Right atrium auricular region (tissue), 2 donors: ENCODE results near the gene RERE. TPM values are rescaled to one million over a fixed set of nuclear protein-coding genes. Genes with fewer than 3 reads are reported as not detected.

Experiments
- DNase-seq: peaks from one replicate; pipeline ENCODE4 v3.0.0-alpha.2; 2019; ENCODE audit warnings: low spot score
- H3K27ac ChIP-seq, 2 donors: fragments of 200-600 bp; sonication (generic); 1 replicate in 1 of 2; 2 replicates in 1 of 2; pipeline ENCODE4 v1.5.1; 2016 to 2019
- H3K27me3 ChIP-seq, 2 donors: fragments of 200-600 bp; sonication (generic); one replicate each; pipeline versions ENCODE4 v1.5.1 to v1.6.0; 2017 to 2019
- H3K36me3 ChIP-seq: fragments of 200-600 bp; sonication (generic); one replicate; pipeline ENCODE4 v1.5.1; 2016
- H3K4me1 ChIP-seq, 2 donors: fragments of 200-600 bp; sonication (generic); one replicate each; pipeline versions ENCODE4 v1.5.1 to v1.6.0; 2017 to 2019
- H3K4me3 ChIP-seq, 2 donors: fragments of 200-600 bp; sonication (generic); 1 replicate in 1 of 2; 2 replicates in 1 of 2; pipeline ENCODE4 v1.5.1; 2017 to 2019; ENCODE audit warnings: mild to moderate bottlenecking in 1 of 2, moderate library complexity in 1 of 2
- H3K9me3 ChIP-seq, 2 donors: fragments of 200-600 bp; sonication (generic); one replicate each; pipeline ENCODE4 v1.5.1; 2019
- total RNA-seq, 2 donors: library from RNA; depleted of rRNA; stranded (reverse); fragments of >200 nt; gene quantifications; one replicate each; pipeline ENCODE4 v1.1.0, GENCODE V29; 2016
- TF ChIP-seq, protein P1 (sequence below), 2 donors: fragments of 200-600 bp; sonication (generic); IDR thresholded peaks; one replicate each; pipeline ENCODE4 v1.5.1; 2019; ENCODE audit warnings: antibody characterized with exemption in 2 of 2

Gene RERE
- total RNA-seq, 2 donors from 2014 or later = 99.8 to 125 TPM

DNA sequence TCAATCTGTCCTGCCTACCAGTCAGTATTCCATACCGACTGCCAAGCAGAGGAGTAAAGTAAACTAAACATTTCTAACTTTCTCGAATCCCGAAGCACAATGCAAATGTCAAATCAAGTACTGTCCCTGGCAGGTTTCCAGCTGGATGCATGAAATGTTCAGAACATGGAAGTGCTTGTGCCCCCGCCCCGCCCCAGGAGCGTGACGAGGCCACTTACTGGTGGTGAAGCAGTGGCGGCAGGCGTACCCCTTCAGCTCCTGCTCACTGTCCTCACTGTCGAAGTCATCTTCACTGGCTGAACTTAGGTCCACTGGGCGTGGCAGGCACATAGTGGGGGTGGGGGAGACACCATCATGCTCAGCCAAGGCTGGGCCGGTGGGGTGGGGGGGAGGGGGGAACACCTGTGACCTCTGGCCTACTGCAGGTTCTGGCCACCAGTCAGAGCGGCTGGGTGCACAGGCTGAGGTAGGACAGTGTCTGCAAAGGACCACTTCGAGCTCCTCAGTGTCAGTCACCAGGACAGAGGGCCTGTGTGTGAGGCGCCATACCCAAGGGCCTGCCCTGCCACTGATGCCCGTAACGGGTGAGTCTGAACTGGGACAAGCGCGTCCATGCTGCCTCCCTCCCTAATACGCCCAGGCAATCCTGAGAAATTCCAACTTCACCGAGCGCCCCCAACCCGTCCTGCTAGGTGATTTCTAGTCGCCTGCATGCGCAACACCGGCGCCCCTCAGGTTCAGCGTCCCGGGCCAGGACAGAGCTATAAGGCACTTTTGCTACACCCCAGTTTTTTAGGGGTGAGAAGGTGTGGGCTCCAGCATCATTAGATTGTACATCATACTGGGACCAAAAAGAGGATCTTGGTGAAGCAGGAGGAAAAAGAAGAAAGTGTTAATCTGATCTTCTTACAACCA, 452.7 kb downstream of the RERE start:
- peaks cover 4 to 73% of the 10 kb centered on the region in 2 donors for H3K4me1 ChIP-seq
- TF ChIP-seq, protein P1, sequence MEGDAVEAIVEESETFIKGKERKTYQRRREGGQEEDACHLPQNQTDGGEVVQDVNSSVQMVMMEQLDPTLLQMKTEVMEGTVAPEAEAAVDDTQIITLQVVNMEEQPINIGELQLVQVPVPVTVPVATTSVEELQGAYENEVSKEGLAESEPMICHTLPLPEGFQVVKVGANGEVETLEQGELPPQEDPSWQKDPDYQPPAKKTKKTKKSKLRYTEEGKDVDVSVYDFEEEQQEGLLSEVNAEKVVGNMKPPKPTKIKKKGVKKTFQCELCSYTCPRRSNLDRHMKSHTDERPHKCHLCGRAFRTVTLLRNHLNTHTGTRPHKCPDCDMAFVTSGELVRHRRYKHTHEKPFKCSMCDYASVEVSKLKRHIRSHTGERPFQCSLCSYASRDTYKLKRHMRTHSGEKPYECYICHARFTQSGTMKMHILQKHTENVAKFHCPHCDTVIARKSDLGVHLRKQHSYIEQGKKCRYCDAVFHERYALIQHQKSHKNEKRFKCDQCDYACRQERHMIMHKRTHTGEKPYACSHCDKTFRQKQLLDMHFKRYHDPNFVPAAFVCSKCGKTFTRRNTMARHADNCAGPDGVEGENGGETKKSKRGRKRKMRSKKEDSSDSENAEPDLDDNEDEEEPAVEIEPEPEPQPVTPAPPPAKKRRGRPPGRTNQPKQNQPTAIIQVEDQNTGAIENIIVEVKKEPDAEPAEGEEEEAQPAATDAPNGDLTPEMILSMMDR (IDR thresholded peaks at IDR 0.05) = no peak
- H3K27me3 ChIP-seq = no peaks in the 10 kb centered on the region
- no peak overlapping the region for H3K4me3 ChIP-seq
- no peaks in the 10 kb centered on the region for H3K9me3 ChIP-seq
- DNase-seq = no peak
- peak overlapping the region; percentile 90 to 98 for H3K27ac ChIP-seq
- peaks cover 68% of the 10 kb centered on the region for H3K36me3 ChIP-seq

DNA sequence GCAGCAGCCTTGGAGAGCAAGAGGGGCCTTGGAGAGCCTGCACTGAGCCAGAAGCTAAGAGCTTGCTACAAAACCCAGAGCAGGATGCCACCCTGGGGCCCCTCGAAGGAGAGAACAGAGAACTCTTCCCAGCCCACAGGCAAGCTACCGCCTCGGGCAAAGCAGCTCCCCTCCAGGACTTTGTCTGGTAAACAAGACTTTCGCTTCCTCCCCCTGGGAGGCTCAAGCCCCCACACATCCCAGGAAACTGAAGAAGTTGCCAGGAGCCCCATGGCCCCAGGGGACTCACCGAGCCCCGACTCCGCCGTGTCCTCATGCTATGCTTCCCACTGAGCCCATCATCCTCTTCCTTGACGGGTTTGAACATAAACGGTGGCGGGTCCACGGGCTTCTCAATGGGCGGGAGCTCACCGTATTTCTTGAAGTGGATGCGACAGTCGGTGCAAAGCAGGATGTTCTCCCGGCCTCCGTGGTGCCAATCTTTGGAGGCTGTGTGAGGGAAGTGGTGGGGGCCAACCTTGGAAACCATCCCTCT, 453.6 kb downstream of the RERE start:
- Histone ChIP-seq H3K9me3 (no peaks in the 10 kb centered on the region), H3K4me1 (peaks cover 4 to 65% of the 10 kb centered on the region in 2 donors), H3K27ac (peak overlapping the region; percentile 90 to 98), H3K27me3 (no peaks in the 10 kb centered on the region), H3K4me3 (no peak overlapping the region), H3K36me3 (peaks cover 77% of the 10 kb centered on the region)
- TF ChIP-seq, protein P1 (IDR thresholded peaks at IDR 0.05) = no peak
- DNase-seq = no peak

DNA sequence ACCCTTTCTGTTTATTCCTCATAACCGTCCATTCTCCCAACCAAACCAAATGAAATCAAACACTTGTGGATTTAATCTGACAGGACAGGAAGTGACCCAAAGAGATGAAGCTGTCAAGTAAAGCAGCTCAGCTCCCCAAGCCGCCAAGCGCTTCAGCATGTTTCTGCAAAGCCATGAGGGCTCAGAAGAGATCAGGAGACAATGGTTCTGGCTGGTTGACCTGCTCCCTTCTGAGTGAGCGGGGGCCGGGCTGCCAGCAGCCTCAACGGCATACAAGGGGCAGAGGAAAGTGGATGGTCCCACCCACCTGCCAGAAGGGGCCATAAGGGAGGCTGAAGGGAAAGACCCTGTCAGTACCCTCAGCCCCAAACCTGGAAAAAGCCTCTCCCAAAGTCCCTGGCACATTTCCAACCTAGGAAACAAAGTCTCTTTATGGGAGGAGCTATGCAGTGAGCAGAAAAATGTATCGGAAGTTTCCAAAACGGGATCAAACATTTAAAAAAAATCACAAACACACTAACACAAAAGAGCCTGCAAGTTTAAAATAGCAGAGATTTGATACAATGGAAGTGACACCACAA, 454.2 kb downstream of the RERE start:
- Histone ChIP-seq H3K9me3 (no peaks in the 10 kb centered on the region), H3K27me3 (no peaks in the 10 kb centered on the region), H3K4me1 (peaks cover 4 to 61% of the 10 kb centered on the region in 2 donors), H3K36me3 (peaks cover 83% of the 10 kb centered on the region), H3K4me3 (no peak overlapping the region), H3K27ac (peak overlapping the region; percentile 90 to 98)
- no peak for DNase-seq
- TF ChIP-seq, protein P1 (IDR thresholded peaks at IDR 0.05) = no peak

DNA sequence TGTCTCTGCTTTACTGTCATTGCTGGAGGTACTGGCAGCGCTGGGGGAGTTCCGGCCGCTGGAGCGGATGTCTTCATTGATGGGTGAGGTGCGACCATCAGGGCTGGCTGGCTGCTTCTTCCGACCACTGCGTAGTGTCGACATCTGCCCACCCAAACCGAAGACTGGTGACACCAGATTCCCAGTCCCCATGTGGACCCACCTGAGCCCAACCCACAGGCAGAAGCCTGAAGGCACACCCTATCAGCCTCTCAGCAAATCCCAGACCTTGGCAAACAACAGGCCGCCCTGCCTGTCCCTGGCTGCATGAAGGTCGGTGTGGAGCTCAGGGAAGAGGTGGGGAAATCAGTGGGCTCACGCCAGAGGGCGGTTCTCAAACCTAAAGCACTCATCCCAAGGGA, 454.7 kb downstream of the RERE start:
- peaks cover 89% of the 10 kb centered on the region for H3K36me3 ChIP-seq
- H3K27me3 ChIP-seq = no peaks in the 10 kb centered on the region
- peak overlapping the region; percentile 90 to 98 for H3K27ac ChIP-seq
- peaks cover 4 to 59% of the 10 kb centered on the region in 2 donors for H3K4me1 ChIP-seq
- no peak for DNase-seq
- no peaks in the 10 kb centered on the region for H3K9me3 ChIP-seq
- TF ChIP-seq, protein P1 (IDR thresholded peaks at IDR 0.05) = no peak
- no peak overlapping the region for H3K4me3 ChIP-seq

DNA sequence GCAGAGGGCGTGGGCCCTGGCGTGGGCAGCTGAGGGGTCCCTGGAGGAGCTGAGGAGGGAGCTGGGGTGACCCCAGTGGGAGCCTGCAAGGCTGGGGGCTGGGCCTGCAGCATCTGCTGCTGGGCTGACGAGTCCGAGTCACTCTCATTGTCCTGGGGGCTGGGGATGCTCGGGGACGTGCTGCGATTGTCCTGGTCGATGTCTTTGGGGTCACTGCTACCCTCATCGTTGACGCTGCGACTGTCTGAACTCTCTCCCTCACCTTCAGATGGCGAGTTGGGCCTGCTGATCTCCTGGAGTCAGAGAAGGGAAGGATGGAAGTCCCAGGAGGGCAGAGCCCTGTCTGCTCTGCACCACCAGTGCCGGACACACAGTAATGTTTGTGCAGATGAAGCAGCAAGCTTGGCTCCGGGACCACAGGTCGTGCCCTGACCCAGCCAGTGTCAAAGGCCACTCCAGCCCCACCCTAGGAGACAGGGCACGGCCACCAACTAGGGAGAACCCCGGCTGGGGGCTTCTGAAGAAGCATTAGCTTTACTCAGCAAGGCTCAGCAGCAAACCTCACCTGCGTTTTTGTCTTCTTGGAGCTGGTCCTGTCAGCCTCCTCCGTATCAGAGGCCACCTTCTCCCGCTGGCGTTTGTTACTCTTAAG, 456.1 kb downstream of the RERE start:
- H3K9me3 ChIP-seq = no peaks in the 10 kb centered on the region
- TF ChIP-seq, protein P1 (IDR thresholded peaks at IDR 0.05) = no peak
- H3K27ac ChIP-seq = no peak overlapping the region
- peaks cover 4 to 59% of the 10 kb centered on the region in 2 donors for H3K4me1 ChIP-seq
- H3K4me3 ChIP-seq = no peak overlapping the region
- no peaks in the 10 kb centered on the region for H3K27me3 ChIP-seq
- DNase-seq = no peak
- H3K36me3 ChIP-seq = peaks cover 99% of the 10 kb centered on the region
